ENCODE data around the gene NT5DC3. TPM values are rescaled to one million over a fixed set of nuclear protein-coding genes. Genes with fewer than 3 reads are reported as not detected.

The NT5DC3 gene
- total RNA-seq (1 to 10 TPM; 2.4 to 6.3 (median 3.7) TPM), polyA plus RNA-seq (1 to 10 TPM in 1 of 2 donors, under 1 TPM in 1; 0.95 to 6.3 TPM)
- long read RNA-seq, donor 1 = 0 reads
- long read RNA-seq, donor 2, partial matches to known transcripts = 0 of 4 reads
- long read RNA-seq, donor 2, other reads (novel, unspliced or antisense) = 4 of 4 reads
- long read RNA-seq, donor 3, partial matches to known transcripts = 0 of 2 reads
- long read RNA-seq, donor 3, other reads (novel, unspliced or antisense) = 2 of 2 reads

DNA sequence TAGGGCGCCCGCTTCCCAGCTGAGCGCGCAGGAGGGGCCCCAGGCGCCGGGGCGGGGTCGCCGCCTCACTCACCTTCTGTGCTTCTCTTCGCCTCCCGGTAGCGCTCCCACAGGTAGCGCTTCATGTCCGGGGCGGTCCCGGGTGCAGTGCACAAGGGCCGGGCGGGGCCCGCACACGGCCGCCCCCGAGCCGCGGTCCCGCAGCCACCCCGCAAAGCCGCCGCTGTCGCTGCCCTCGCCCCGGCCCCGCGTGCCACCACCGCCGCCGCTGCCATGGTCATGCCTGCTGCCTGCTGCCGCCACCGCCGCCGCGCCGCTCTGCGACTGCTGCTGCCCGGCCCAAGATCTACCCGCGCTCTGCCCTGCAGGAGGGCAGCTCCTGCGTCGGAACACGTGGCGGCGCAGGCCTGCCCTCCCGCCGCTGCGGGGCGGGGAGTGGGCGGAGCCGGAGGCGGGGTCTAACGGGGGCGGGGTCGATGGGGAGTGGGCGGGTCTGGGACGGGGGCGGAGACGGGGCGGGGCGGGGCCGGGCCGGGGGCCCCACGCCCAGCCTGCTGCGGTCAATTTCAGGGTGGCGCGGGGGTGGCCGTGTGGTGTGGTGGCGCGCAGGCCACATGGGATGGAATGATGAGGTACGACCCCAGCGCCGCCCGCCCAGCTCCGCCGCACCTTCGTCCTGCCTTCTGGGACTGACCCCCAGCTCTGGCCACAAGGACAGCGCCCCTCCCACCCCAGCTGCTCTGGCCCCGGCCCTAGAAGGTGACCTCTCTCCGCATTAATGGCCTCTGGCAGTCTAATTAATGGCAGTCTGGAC is at the start of gene NT5DC3:
Gene NT5DC3 (minus strand): TSS at position 359 of the 814 bp plus-strand sequence. CDS start 78 bp downstream, at position 281.
- peak; percentile 89 to 97 (median 94) for ATAC-seq
- Histone ChIP-seq H3K9me3 (no peaks in the 10 kb centered on the region), H3K4me3 (peak within 1 kb of the TSS; percentile 52 to 83 (median 74)), H3K36me3 (no peaks in the 10 kb centered on the region), H3K27me3 (no peaks in the 10 kb centered on the region), H3K4me1 (peaks cover 0 to 19% (median 3%) of the 10 kb centered on the region in 12 donors), H3K27ac (peak within 1 kb of the TSS; percentile 80 to 92 (median 86))
- TF ChIP-seq POLR2A (IDR thresholded peaks at IDR 0.05) = peak; percentile 29 to 65
- TF ChIP-seq, protein P1, sequence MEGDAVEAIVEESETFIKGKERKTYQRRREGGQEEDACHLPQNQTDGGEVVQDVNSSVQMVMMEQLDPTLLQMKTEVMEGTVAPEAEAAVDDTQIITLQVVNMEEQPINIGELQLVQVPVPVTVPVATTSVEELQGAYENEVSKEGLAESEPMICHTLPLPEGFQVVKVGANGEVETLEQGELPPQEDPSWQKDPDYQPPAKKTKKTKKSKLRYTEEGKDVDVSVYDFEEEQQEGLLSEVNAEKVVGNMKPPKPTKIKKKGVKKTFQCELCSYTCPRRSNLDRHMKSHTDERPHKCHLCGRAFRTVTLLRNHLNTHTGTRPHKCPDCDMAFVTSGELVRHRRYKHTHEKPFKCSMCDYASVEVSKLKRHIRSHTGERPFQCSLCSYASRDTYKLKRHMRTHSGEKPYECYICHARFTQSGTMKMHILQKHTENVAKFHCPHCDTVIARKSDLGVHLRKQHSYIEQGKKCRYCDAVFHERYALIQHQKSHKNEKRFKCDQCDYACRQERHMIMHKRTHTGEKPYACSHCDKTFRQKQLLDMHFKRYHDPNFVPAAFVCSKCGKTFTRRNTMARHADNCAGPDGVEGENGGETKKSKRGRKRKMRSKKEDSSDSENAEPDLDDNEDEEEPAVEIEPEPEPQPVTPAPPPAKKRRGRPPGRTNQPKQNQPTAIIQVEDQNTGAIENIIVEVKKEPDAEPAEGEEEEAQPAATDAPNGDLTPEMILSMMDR (IDR thresholded peaks at IDR 0.05) = no peak
- 0 to 2% (median 1%) methylated on average over 8 to 86 of the region's 86 CpGs for WGBS, 4 donors
- intact Hi-C loops (cut with DNase I) = loop anchor here in 1 of 10 donors (5.0 kb wide), 1 partner anchor 96 kb away; no protein-coding TSS in a partner anchor
- peak; percentile 79 to 93 (median 85) for DNase-seq

DNA sequence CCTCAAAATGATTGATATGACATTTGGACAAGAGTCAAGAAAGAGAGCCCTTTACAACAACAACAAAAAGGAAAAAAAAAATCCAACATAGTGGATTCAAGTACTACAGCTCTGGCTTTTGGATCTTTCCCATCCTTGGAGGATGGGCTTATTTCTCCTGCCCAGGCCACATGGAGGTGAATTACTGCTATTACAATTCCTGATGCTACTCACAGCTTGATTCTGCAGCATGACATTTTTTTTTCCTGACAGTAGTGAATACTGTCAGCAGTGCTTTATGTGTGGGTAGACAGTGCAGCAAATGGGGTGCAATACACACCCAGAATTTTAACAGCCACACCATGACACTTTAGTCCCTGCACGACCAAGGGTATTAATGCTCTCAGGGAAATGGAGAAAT is 46.7 kb upstream of the NT5DC3 start:
- Histone ChIP-seq H3K4me3 (no peak overlapping the region), H3K9me3 (no peaks in the 10 kb centered on the region), H3K36me3 (no peaks in the 10 kb centered on the region), H3K27ac (no peak overlapping the region), H3K27me3 (no peaks in the 10 kb centered on the region), H3K4me1 (peaks cover 0 to 13% (median 0%) of the 10 kb centered on the region in 12 donors)
- intact Hi-C loops (cut with DNase I) = loop anchor here in 1 of 10 donors (10.0 kb wide), 1 partner anchor 227 kb away; no protein-coding TSS in a partner anchor
- no peak for ATAC-seq
- no peak for DNase-seq
- TF ChIP-seq POLR2A (IDR thresholded peaks at IDR 0.05) = no peak
- TF ChIP-seq, protein P1 (IDR thresholded peaks at IDR 0.05) = no peak
- 67 to 78% (median 70%) methylated on average over 1 of the region's 1 CpG for WGBS, 4 donors

DNA sequence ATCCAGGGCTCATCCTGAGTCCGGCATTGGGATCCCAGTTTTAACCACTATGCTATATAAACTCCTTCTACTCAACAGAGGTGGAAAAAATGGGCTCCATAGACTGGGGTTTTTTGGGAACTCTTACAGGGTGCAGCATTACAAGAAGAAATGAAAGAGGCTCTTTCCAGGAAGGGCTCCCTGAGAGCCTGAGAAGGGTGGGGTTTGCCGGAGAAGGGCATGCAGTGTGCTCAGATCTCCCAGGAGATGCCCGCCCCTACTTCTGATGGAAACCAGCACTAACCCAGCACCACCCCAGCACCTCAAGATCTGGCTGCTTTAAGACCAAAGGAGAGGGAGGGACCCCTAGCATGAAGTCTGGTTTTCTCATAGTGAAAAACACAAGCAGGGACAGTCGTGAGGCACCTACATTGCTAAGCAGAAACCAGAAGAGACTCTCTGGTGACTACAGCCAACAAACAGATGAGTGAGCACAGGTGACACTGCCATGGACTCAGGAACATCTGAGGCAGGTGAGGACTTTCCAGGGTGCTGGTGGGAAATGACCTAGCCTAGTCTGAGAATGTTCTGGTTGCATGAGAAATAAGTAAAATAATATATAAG is 45.3 kb upstream of the NT5DC3 start:
- no peak for ATAC-seq
- Histone ChIP-seq H3K27ac (no peak overlapping the region), H3K4me3 (no peak overlapping the region), H3K4me1 (peaks cover 0 to 13% (median 0%) of the 10 kb centered on the region in 12 donors), H3K27me3 (no peaks in the 10 kb centered on the region), H3K9me3 (no peaks in the 10 kb centered on the region), H3K36me3 (no peaks in the 10 kb centered on the region)
- 64 to 83% (median 74%) methylated on average over 4 of the region's 4 CpGs for WGBS, 4 donors
- DNase-seq = no peak
- intact Hi-C loops (cut with DNase I) = loop anchor here in 1 of 10 donors (10.0 kb wide), 1 partner anchor 229 kb away; no protein-coding TSS in a partner anchor
- TF ChIP-seq, protein P1 (IDR thresholded peaks at IDR 0.05) = no peak
- TF ChIP-seq POLR2A (IDR thresholded peaks at IDR 0.05) = no peak
